ENCODE data around the gene RCSD1. TPM values are rescaled to one million over a fixed set of nuclear protein-coding genes. Genes with fewer than 3 reads are reported as not detected.

The RCSD1 gene
- total and polyA plus RNA-seq, 2 donors from 2014 or later: 3.9 to 18.3 TPM

DNA sequence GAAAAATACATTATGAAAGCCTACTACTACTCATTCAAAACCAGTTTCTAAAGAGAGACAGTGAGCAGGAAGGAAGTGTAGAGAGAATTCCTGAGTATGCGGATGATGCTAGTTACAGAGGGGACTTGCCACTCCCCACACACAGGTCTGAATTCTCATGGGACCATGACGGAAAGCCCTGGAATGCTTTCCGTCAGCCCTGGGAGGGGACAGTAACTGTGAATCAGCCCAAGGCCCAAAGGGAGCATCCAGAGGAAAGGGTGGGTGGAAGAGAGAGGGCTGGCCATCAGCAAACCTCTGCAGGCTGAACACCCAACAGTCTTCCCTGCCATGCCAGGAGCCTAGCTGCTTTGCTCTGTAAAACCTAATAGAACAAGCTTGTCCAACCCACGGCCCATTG is 36.4 kb downstream of the RCSD1 start:
- H3K9ac ChIP-seq (ENCODE audit: low read length in 3 of 3): no peak overlapping the region
- FAIRE-seq: no peak
- H3K27me3 ChIP-seq (ENCODE audit: control insufficient read depth, insufficient read depth, low read length): no peaks in the 10 kb centered on the region
- H3K9me3 ChIP-seq (ENCODE audit: control insufficient read depth in 2 of 3, insufficient read depth in 1 of 3, low read length in 3 of 3): no peaks in the 10 kb centered on the region
- H3K27ac ChIP-seq (ENCODE audit: low read depth in 2 of 2, low read length in 2 of 2): no peak overlapping the region
- intact Hi-C loops (cut with DNase I): no loop called here
- peaks cover 0 to 4% (median 0%) of the 10 kb centered on the region in 3 donors for H3K4me1 ChIP-seq (ENCODE audit: control insufficient read depth in 2 of 3, insufficient read depth in 2 of 3, low read depth in 1 of 3, low read length in 3 of 3)
- TF ChIP-seq, protein P1, sequence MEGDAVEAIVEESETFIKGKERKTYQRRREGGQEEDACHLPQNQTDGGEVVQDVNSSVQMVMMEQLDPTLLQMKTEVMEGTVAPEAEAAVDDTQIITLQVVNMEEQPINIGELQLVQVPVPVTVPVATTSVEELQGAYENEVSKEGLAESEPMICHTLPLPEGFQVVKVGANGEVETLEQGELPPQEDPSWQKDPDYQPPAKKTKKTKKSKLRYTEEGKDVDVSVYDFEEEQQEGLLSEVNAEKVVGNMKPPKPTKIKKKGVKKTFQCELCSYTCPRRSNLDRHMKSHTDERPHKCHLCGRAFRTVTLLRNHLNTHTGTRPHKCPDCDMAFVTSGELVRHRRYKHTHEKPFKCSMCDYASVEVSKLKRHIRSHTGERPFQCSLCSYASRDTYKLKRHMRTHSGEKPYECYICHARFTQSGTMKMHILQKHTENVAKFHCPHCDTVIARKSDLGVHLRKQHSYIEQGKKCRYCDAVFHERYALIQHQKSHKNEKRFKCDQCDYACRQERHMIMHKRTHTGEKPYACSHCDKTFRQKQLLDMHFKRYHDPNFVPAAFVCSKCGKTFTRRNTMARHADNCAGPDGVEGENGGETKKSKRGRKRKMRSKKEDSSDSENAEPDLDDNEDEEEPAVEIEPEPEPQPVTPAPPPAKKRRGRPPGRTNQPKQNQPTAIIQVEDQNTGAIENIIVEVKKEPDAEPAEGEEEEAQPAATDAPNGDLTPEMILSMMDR (IDR thresholded peaks at IDR 0.05; ENCODE audit: borderline replicate concordance, extremely low read depth, insufficient read depth): no peak
- no peak overlapping the region for H3K4me3 ChIP-seq (ENCODE audit: low read length in 3 of 3)
- DNase-seq: no peak
- no peaks in the 10 kb centered on the region for H3K36me3 ChIP-seq (ENCODE audit: control insufficient read depth in 2 of 3, insufficient read depth in 3 of 3, low read length in 3 of 3)

DNA sequence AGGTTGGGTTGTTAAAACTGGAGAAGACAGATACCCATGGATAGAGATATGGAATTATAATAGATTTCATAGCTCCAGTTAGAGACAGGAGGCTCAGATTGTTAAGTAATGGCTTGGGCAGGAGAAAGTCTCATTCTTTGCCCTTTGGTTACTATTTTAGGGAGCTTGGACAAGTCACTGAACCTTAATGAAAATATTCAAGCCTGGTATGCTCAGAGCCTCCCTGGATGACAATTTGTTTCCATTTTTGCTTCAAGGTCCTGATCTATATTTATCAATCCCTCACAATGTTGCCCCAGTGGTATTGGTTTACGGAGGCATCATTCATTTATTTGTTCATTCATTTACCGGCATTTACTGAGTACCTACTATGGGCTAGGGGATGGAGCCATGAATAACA is 37.5 kb downstream of the RCSD1 start:
- DNase-seq: no peak
- Histone ChIP-seq H3K27ac (ENCODE audit: low read depth in 2 of 2, low read length in 2 of 2) (no peak overlapping the region), H3K27me3 (ENCODE audit: control insufficient read depth, insufficient read depth, low read length) (no peaks in the 10 kb centered on the region), H3K9me3 (ENCODE audit: control insufficient read depth in 2 of 3, insufficient read depth in 1 of 3, low read length in 3 of 3) (no peaks in the 10 kb centered on the region), H3K4me1 (ENCODE audit: control insufficient read depth in 2 of 3, insufficient read depth in 2 of 3, low read depth in 1 of 3, low read length in 3 of 3) (peaks cover 0 to 6% (median 0%) of the 10 kb centered on the region in 3 donors), H3K9ac (ENCODE audit: low read length in 3 of 3) (no peak overlapping the region), H3K36me3 (ENCODE audit: control insufficient read depth in 2 of 3, insufficient read depth in 3 of 3, low read length in 3 of 3) (no peaks in the 10 kb centered on the region), H3K4me3 (ENCODE audit: low read length in 3 of 3) (no peak overlapping the region)
- TF ChIP-seq, protein P1 (IDR thresholded peaks at IDR 0.05; ENCODE audit: borderline replicate concordance, extremely low read depth, insufficient read depth): no peak
- FAIRE-seq: no peak
- intact Hi-C loops (cut with DNase I): no loop called here

DNA sequence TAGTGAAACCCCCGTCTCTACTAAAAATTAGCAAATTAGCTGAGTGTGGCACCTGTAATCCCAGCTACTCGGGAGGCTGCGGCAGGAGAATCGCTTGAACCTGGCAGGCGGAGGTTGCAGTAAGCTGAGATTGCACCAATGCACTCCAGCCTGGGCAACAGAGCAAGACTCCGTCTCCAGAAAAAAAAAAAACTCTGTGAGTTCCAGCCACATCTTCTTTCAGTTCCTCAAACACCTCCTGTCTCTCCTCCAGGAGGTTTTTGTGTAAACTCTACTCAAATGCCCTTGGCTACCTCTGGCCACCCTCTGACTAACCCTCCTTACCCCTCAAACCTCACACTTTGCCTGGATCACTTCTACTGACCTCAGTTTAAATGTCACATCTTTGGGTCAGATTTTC is 38.1 kb downstream of the RCSD1 start:
- H3K9me3 ChIP-seq (ENCODE audit: control insufficient read depth in 2 of 3, insufficient read depth in 1 of 3, low read length in 3 of 3): no peaks in the 10 kb centered on the region
- intact Hi-C loops (cut with DNase I): no loop called here
- DNase-seq (no peak), FAIRE-seq (no peak)
- TF ChIP-seq, protein P1 (IDR thresholded peaks at IDR 0.05; ENCODE audit: borderline replicate concordance, extremely low read depth, insufficient read depth): no peak
- H3K4me3 ChIP-seq (ENCODE audit: low read length in 3 of 3): no peak overlapping the region
- peaks cover 0 to 5% (median 0%) of the 10 kb centered on the region in 3 donors for H3K4me1 ChIP-seq (ENCODE audit: control insufficient read depth in 2 of 3, insufficient read depth in 2 of 3, low read depth in 1 of 3, low read length in 3 of 3)
- no peak overlapping the region for H3K27ac ChIP-seq (ENCODE audit: low read depth in 2 of 2, low read length in 2 of 2)
- H3K27me3 ChIP-seq (ENCODE audit: control insufficient read depth, insufficient read depth, low read length): no peaks in the 10 kb centered on the region
- no peaks in the 10 kb centered on the region for H3K36me3 ChIP-seq (ENCODE audit: control insufficient read depth in 2 of 3, insufficient read depth in 3 of 3, low read length in 3 of 3)
- H3K9ac ChIP-seq (ENCODE audit: low read length in 3 of 3): no peak overlapping the region

Data from kidney (tissue), 14 donors.